OCI-M2 (cell line): ENCODE data around the gene RTN4RL2.
"Not testable (repeated sequence)": the region's sequence is repeated elsewhere in the genome, so short reads cannot be mapped to it uniquely, and the experiment has no call there.

Experiments used
- DNase-seq: peaks from one replicate; lab custom pipeline; 2025; ENCODE audit not compliant: unreplicated experiment; lab: John Stamatoyannopoulos, UW

Gene RTN4RL2

GRCh38 chr11:57432714-57433163 is 27.6 kb upstream of the RTN4RL2 start:
- peak; percentile 44 for DNase-seq

- no peak for DNase-seq
Measured at GRCh38 chr11:57434640-57435546, 25.4 kb upstream of the RTN4RL2 start.

- no peak for DNase-seq
Measured at GRCh38 chr11:57436031-57436430, 24.3 kb upstream of the RTN4RL2 start.

- no peak for DNase-seq
Measured at GRCh38 chr11:57438345-57439285, 21.7 kb upstream of the RTN4RL2 start.

- DNase-seq = no peak
Measured at GRCh38 chr11:57439786-57440185, 20.5 kb upstream of the RTN4RL2 start.

- no peak for DNase-seq
Measured at GRCh38 chr11:57440744-57441414, 19.4 kb upstream of the RTN4RL2 start.

- no peak for DNase-seq
Measured at GRCh38 chr11:57444362-57445121, 15.8 kb upstream of the RTN4RL2 start.

GRCh38 chr11:57445122-57445394 is 15.3 kb upstream of the RTN4RL2 start:
- DNase-seq = not testable (repeated sequence)

GRCh38 chr11:57446055-57446454 is 14.3 kb upstream of the RTN4RL2 start:
- DNase-seq = no peak

- no peak for DNase-seq
Measured at GRCh38 chr11:57453543-57454177, 6.7 kb upstream of the RTN4RL2 start.

- DNase-seq = peak; percentile 37
Measured at GRCh38 chr11:57456960-57457642, 3.2 kb upstream of the RTN4RL2 start.

- no peak for DNase-seq
Measured at GRCh38 chr11:57457643-57458023, 2.7 kb upstream of the RTN4RL2 start.

- no peak for DNase-seq
Measured at GRCh38 chr11:57458060-57458409, 2.3 kb upstream of the RTN4RL2 start.

GRCh38 chr11:57458410-57459163 is 1.7 kb upstream of the RTN4RL2 start:
- no peak for DNase-seq

GRCh38 chr11:57459164-57460021 is 935 bp upstream of the RTN4RL2 start:
- DNase-seq = no peak

- no peak for DNase-seq
Measured at GRCh38 chr11:57460758-57461749, 726 bp downstream of the RTN4RL2 start.
